T-helper 17 cell (primary cell): ENCODE results near the gene AKAP11. TPM values are rescaled to one million over a fixed set of nuclear protein-coding genes. Genes with fewer than 3 reads are reported as not detected.

ENCODE experiments used
- ATAC-seq: fragments of 150-1000 bp; cut with Tn5 transposase; 2 replicates; pipeline ENCODE4 v1.10.0; 2021; ENCODE audit warnings: mild to moderate bottlenecking, moderate library complexity
- DNase-seq, 3 donors: peaks; one replicate each; pipeline versions ENCODE4 v3.0.0 to v3.0.0-alpha.2; 2020 to 2021
- H3K9me3 ChIP-seq: one replicate; pipeline ENCODE4 v1.7.0; 2013; ENCODE audit warnings: low read length, mild to moderate bottlenecking; ENCODE audit not compliant: control insufficient read depth, poor library complexity, severe bottlenecking
- H3K27ac Mint-ChIP-seq: one replicate; pipeline ENCODE4 v1.8.0; 2022; ENCODE audit warnings: mild to moderate bottlenecking, moderate library complexity, mixed read lengths
- H3K27me3 Mint-ChIP-seq: one replicate; pipeline ENCODE4 v1.8.0; 2022; ENCODE audit warnings: mixed read lengths
- H3K36me3 Mint-ChIP-seq: one replicate; pipeline ENCODE4 v1.8.0; 2022; ENCODE audit warnings: low read depth, mixed read lengths
- H3K4me1 Mint-ChIP-seq: one replicate; pipeline ENCODE4 v1.8.0; 2022; ENCODE audit warnings: mild to moderate bottlenecking, mixed read lengths
- H3K4me3 Mint-ChIP-seq: one replicate; pipeline ENCODE4 v1.8.0; 2022; ENCODE audit warnings: mild to moderate bottlenecking, moderate library complexity, mixed read lengths
- total RNA-seq, 4 donors: library from RNA in 2 of 4; stranded (reverse) in 2 of 4; gene quantifications; one replicate each; pipeline ENCODE4 v1.2.3 and lab custom pipeline; 2022 to 2026

AKAP11 gene
- total RNA-seq, 2 donors from 2014 or later: 24.1 to 24.9 TPM

GRCh38 chr13:42279080-42279479, 7.1 kb downstream of the AKAP11 start:
- peaks cover 5% of the 10 kb centered on the region for H3K36me3 Mint-ChIP-seq
- no peaks in the 10 kb centered on the region for H3K9me3 ChIP-seq
- peak; percentile 39 for ATAC-seq
- no peaks in the 10 kb centered on the region for H3K27me3 Mint-ChIP-seq
- no peak overlapping the region for H3K27ac Mint-ChIP-seq
- H3K4me3 Mint-ChIP-seq: no peak overlapping the region
- H3K4me1 Mint-ChIP-seq: peaks cover 40% of the 10 kb centered on the region
- no peak for DNase-seq

DNA sequence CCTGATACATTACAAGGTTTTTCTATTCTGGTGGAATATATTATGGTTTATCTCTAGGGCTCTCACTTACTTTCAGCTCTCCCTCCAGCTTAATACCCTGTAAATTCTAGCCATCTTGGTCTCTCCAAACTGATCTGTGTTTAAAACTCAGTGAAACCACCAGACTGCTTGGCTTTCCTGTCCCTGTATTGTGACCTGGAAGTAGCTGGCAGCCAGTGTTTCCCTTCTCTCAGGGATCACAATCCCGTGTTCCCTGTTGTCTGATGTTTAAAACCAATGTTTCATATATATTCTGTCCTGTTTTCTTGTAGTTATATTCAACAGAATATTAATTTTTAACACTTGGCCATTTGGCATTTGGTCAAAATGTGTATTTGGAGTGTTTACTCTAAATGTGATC, 8.0 kb downstream of the AKAP11 start:
- Mint-ChIP-seq H3K36me3 (peaks cover 5% of the 10 kb centered on the region), H3K27ac (no peak overlapping the region), H3K4me1 (peaks cover 36% of the 10 kb centered on the region), H3K4me3 (no peak overlapping the region), H3K27me3 (no peaks in the 10 kb centered on the region)
- ATAC-seq (no peak), DNase-seq (no peak)
- no peaks in the 10 kb centered on the region for H3K9me3 ChIP-seq

DNA sequence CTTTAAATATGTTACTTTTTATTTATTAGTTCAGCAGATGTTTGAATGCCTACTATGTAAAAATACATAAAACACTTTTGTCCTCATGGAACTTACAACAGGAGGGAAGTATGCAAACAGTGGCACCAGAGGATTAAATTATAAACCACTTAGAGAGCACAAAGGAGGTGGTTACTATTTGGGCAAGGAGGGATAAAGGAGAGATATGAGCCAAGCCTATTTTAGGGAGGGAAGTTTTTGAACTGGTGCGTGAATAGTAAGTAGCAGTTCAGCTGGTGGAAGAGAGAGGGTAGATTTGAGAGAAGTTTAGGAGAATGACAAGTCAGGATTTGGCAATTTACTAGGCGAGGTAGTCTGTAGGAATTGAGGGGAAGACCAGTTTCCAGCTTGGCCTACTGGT, 8.6 kb downstream of the AKAP11 start:
- Mint-ChIP-seq H3K27me3 (no peaks in the 10 kb centered on the region), H3K4me3 (no peak overlapping the region), H3K36me3 (peaks cover 5% of the 10 kb centered on the region), H3K27ac (no peak overlapping the region), H3K4me1 (peaks cover 35% of the 10 kb centered on the region)
- H3K9me3 ChIP-seq: no peaks in the 10 kb centered on the region
- DNase-seq (no peak), ATAC-seq (no peak)

- DNase-seq: no peak
- Mint-ChIP-seq H3K4me3 (no peak overlapping the region), H3K36me3 (peaks cover 6% of the 10 kb centered on the region), H3K27me3 (no peaks in the 10 kb centered on the region), H3K4me1 (peaks cover 30% of the 10 kb centered on the region), H3K27ac (no peak overlapping the region)
- no peaks in the 10 kb centered on the region for H3K9me3 ChIP-seq
- ATAC-seq: no peak
These were observed 11.6 kb downstream of the AKAP11 start for GRCh38 chr13:42283574-42283973.

DNA sequence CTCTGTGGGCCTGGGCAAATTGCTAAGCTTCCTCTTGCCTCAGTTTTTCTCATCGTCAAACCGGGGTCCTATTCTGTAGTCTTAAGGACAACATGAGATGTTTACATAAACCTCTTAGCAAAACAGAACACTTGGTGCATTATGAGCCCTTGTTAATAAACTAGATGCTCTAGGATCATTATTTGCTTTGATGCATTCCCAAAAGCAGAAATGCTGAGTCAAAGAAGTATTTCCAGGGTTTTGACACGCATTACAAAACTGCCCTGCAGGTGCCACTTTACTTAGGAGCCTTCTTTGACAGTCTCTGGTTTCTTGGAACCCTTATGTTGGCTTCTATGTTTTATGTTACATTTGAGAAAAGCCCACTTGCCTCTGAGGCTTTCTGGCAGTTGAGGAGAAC, 12.1 kb downstream of the AKAP11 start:
- no peak for DNase-seq
- no peaks in the 10 kb centered on the region for H3K27me3 Mint-ChIP-seq
- H3K36me3 Mint-ChIP-seq: peaks cover 7% of the 10 kb centered on the region
- peaks cover 31% of the 10 kb centered on the region for H3K4me1 Mint-ChIP-seq
- no peak for ATAC-seq
- no peak overlapping the region for H3K27ac Mint-ChIP-seq
- no peak overlapping the region for H3K4me3 Mint-ChIP-seq
- H3K9me3 ChIP-seq: no peaks in the 10 kb centered on the region

DNA sequence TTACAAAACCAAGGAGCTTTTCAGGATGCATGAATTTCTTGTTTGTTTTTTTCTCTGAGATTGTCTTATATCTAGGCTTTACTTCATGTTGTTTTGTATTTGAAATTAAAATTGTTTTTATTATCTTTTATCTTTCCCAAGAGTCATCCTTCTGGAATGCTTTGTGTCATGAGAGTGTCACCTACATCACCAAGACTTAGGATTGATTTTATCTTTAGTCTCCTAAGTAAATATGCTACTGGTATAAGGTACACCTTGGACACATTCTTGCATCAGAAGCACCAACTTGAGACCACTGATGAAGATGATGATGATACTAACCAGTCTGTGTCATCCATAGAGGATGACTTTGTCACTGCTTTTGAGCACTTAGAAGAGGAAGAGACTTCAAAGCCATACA, 26.4 kb downstream of the AKAP11 start:
- H3K9me3 ChIP-seq: no peaks in the 10 kb centered on the region
- no peak for DNase-seq
- Mint-ChIP-seq H3K36me3 (peaks cover 15% of the 10 kb centered on the region), H3K27ac (peak overlapping the region; percentile 69), H3K4me1 (peaks cover 7% of the 10 kb centered on the region), H3K4me3 (no peak overlapping the region), H3K27me3 (no peaks in the 10 kb centered on the region)
- no peak for ATAC-seq

DNA sequence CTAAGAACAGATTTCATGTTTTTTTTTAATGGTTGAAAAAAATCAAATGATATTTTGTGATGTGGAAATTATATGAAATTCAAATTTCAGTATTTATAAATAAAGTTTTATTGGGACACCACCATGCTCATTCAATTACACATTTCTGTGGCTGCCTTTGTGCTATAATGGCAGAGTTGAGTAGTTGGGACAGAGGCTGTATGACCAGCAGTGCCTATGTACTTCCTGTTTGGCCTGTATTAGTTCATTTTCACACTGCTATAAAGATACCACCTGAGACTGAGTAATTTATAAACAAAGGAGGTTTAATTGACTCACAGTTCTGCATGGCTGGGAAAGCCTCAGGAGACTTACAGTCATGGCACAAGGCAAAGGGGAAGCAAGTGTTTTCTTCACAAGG, 33.6 kb downstream of the AKAP11 start:
- Mint-ChIP-seq H3K36me3 (peaks cover 11% of the 10 kb centered on the region), H3K4me1 (peaks cover 11% of the 10 kb centered on the region)

DNA sequence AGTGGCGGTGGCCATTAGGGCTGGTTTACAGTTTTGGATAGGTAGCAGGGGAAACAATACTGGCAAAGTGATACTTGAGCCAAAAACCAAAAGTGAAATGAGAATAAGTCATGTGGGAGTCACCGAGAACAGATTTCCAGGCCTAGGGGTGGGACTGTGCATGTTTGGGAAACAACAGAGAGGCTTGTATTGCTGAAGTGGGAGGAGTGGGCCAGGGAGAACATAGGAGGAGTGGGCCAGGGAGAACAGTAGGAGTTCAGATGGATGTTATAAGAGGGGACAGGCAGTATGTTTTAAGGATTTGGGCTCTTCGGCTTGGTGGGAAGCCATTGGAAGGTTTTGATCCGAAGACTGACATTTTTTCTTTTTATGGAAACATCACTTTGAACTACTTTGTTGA, 35.5 kb downstream of the AKAP11 start:
- H3K27ac Mint-ChIP-seq: no peak overlapping the region
- no peaks in the 10 kb centered on the region for H3K27me3 Mint-ChIP-seq
- DNase-seq (no peak), ATAC-seq (no peak)
- H3K4me1 Mint-ChIP-seq: peaks cover 16% of the 10 kb centered on the region
- no peaks in the 10 kb centered on the region for H3K9me3 ChIP-seq
- H3K4me3 Mint-ChIP-seq: no peak overlapping the region
- peaks cover 9% of the 10 kb centered on the region for H3K36me3 Mint-ChIP-seq

More for the DNA sequence above, 33.6 kb downstream of the AKAP11 start:
- H3K9me3 ChIP-seq: no peaks in the 10 kb centered on the region
- no peaks in the 10 kb centered on the region for H3K27me3 Mint-ChIP-seq
- ATAC-seq: no peak
- no peak for DNase-seq
- no peak overlapping the region for H3K4me3 Mint-ChIP-seq
- no peak overlapping the region for H3K27ac Mint-ChIP-seq

- Mint-ChIP-seq H3K36me3 (peaks cover 2% of the 10 kb centered on the region), H3K27ac (no peak overlapping the region)
- no peak for ATAC-seq
These were observed 41.0 kb downstream of the AKAP11 start for GRCh38 chr13:42312817-42313431.

GRCh38 chr13:42318570-42318969, 46.6 kb downstream of the AKAP11 start:
- ATAC-seq: no peak
- no peak overlapping the region for H3K4me3 Mint-ChIP-seq
- DNase-seq: no peak
- H3K27me3 Mint-ChIP-seq: no peaks in the 10 kb centered on the region
- H3K4me1 Mint-ChIP-seq: peaks cover 8% of the 10 kb centered on the region
- peaks cover 5% of the 10 kb centered on the region for H3K36me3 Mint-ChIP-seq
- peak overlapping the region; percentile 59 for H3K27ac Mint-ChIP-seq
- H3K9me3 ChIP-seq: no peaks in the 10 kb centered on the region

More at GRCh38 chr13:42312817-42313431, 41.0 kb downstream of the AKAP11 start:
- H3K4me3 Mint-ChIP-seq: no peak overlapping the region
- no peak for DNase-seq
- peaks cover 5% of the 10 kb centered on the region for H3K4me1 Mint-ChIP-seq
- H3K27me3 Mint-ChIP-seq: no peaks in the 10 kb centered on the region
- no peaks in the 10 kb centered on the region for H3K9me3 ChIP-seq

DNA sequence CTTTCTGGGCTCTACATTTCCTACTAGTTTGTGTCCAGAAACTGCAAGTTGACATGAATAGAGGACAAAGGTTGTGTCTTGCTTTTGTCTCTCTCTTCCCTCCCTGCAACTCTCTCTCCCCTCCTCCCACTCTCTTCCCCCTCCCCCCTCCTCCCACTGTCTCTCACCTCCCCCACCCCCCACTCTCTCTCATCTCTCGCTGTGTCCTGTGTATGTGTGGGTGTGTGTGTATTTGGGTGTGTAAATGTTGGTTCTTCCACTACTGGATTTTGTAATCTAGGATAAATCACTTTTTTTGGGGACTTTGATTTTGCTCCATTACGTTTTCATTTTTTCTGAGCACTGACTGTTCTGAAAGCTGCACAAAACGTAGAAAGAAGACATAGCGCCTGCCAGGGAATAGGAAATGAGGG, 48.4 kb downstream of the AKAP11 start:
- DNase-seq (no peak), ATAC-seq (no peak)
- peak overlapping the region; percentile 51 for H3K4me3 Mint-ChIP-seq
- H3K27ac Mint-ChIP-seq: peak overlapping the region; percentile 49
- peaks cover 8% of the 10 kb centered on the region for H3K4me1 Mint-ChIP-seq
- H3K9me3 ChIP-seq: no peaks in the 10 kb centered on the region
- H3K36me3 Mint-ChIP-seq: peaks cover 7% of the 10 kb centered on the region
- H3K27me3 Mint-ChIP-seq: no peaks in the 10 kb centered on the region

DNA sequence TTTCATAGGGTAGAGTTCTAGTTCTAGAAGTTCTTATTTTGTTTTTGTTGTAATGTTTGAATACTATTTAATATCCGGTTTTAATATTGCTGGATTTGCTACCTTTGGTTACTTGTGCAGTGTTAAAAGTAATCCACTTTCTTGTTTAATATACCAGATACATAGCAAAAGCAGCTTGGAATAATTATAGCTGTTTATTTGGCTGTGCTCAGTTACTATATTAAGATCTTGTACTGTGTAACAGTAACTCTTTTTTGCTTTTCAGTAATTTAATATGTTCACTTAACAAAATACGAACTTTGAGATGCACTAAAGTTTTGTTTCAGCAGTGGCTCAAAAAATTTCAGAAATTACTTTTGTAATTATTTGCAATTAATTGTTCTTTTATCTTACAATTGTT, 50.9 kb downstream of the AKAP11 start:
- no peaks in the 10 kb centered on the region for H3K9me3 ChIP-seq
- Mint-ChIP-seq H3K27ac (no peak overlapping the region), H3K27me3 (no peaks in the 10 kb centered on the region), H3K4me1 (peaks cover 8% of the 10 kb centered on the region), H3K4me3 (no peak overlapping the region), H3K36me3 (peaks cover 7% of the 10 kb centered on the region)
- ATAC-seq (no peak), DNase-seq (no peak)

DNA sequence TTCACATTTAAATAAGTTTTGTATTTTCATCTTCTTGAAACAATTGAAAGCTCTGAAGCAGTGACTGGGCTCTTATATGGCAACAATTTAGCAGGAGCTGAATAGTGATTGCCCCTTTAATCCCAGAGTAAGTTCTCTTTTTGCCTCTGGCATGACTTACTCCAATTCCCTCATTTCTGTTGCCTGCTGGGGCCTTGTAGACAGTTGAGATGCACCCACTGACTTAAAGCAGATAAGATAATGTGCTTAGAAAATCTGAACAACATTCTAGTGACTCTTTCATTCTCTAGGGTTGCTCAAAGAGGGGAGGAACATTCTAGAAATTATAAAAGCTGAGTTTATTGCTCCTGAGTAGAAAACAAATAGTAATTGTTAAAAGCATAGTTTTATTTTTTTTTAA, 52.8 kb downstream of the AKAP11 start:
- H3K36me3 Mint-ChIP-seq: peaks cover 4% of the 10 kb centered on the region
- H3K9me3 ChIP-seq: no peaks in the 10 kb centered on the region
- DNase-seq: no peak
- H3K4me1 Mint-ChIP-seq: peaks cover 10% of the 10 kb centered on the region
- no peak for ATAC-seq
- peak overlapping the region; percentile 46 for H3K27ac Mint-ChIP-seq
- no peak overlapping the region for H3K4me3 Mint-ChIP-seq
- no peaks in the 10 kb centered on the region for H3K27me3 Mint-ChIP-seq

DNA sequence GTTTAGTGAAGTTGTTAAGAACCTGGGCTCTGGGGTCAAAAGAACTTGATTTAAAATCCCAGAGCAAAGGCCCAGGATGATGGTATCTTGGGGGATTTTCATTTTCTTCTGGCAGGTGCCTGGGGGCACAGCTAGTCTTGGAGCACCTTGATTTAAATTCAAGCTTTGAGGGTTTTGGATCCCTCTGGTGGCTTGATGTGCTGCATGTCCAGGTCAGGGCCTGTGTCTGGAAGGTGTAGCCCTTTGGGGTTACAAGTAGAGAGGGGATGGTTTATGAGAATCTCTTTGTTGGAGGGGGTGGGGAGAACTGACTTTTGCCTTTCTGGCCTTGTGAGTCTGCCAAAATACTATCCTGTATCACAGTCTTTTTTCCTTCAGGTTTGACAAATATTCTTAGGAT, 55.8 kb downstream of the AKAP11 start:
- no peak for DNase-seq

More for the DNA sequence above, 55.8 kb downstream of the AKAP11 start:
- ATAC-seq: no peak
- no peaks in the 10 kb centered on the region for H3K9me3 ChIP-seq
- peaks cover 2% of the 10 kb centered on the region for H3K36me3 Mint-ChIP-seq
- H3K4me3 Mint-ChIP-seq: no peak overlapping the region
- H3K4me1 Mint-ChIP-seq: peaks cover 9% of the 10 kb centered on the region
- H3K27me3 Mint-ChIP-seq: no peaks in the 10 kb centered on the region
- H3K27ac Mint-ChIP-seq: no peak overlapping the region
